DOHH2 (cell line): ENCODE results near the gene IFI44L.

Experiments used
- H3F3A ChIP-seq: fragments of 200-600 bp; sonication (generic), shearing (Covaris generic); 2 replicates; pipeline ENCODE4 v1.6.0; 2016; ENCODE audit warnings: antibody characterized with exemption, mild to moderate bottlenecking; ENCODE audit not compliant: control insufficient read depth, insufficient read depth
- H3K27ac ChIP-seq: fragments of 200-600 bp; sonication (generic); 2 replicates; pipeline ENCODE4 v1.5.1; 2014; ENCODE audit warnings: low read depth, mild to moderate bottlenecking, low read length, moderate library complexity
- H3K27me3 ChIP-seq: fragments of 200-600 bp; sonication (generic); 2 replicates; pipeline ENCODE4 v1.6.1; 2014; ENCODE audit warnings: mild to moderate bottlenecking, low read length, mixed read lengths; ENCODE audit not compliant: control insufficient read depth
- H3K36me3 ChIP-seq: fragments of 200-600 bp; sonication (generic); 2 replicates; pipeline ENCODE4 v1.6.1; 2014; ENCODE audit warnings: mild to moderate bottlenecking, low read length, moderate library complexity, mixed read lengths; ENCODE audit not compliant: control insufficient read depth
- H3K4me1 ChIP-seq: fragments of 200-600 bp; sonication (generic); 2 replicates; pipeline ENCODE4 v1.6.1; 2014; ENCODE audit warnings: mild to moderate bottlenecking, low read length, mixed read lengths; ENCODE audit not compliant: control insufficient read depth
- H3K4me2 ChIP-seq: fragments of 200-600 bp; sonication (generic); 2 replicates; pipeline ENCODE4 v1.6.0; 2014; ENCODE audit warnings: mild to moderate bottlenecking, low read length, moderate library complexity
- H3K4me3 ChIP-seq: fragments of 200-600 bp; sonication (generic); 2 replicates; pipeline ENCODE4 v1.5.1; 2014; ENCODE audit warnings: mild to moderate bottlenecking, low read length, mixed read lengths
- H3K79me2 ChIP-seq: fragments of 200-600 bp; sonication (generic); 2 replicates; pipeline ENCODE4 v1.6.1; 2014; ENCODE audit warnings: mild to moderate bottlenecking, low read length, mixed read lengths; ENCODE audit not compliant: control insufficient read depth
- H3K9me2 ChIP-seq: fragments of 200-600 bp; sonication (generic); replicated peaks from 2 replicates; pipeline ENCODE4 v1.6.1; 2014; ENCODE audit warnings: mild to moderate bottlenecking, low read length, mixed read lengths; ENCODE audit not compliant: control insufficient read depth
- H3K9me3 ChIP-seq: fragments of 200-600 bp; sonication (generic); 2 replicates; pipeline ENCODE4 v1.6.1; 2014; ENCODE audit warnings: antibody characterized with exemption, low read length, mixed read lengths; ENCODE audit not compliant: control insufficient read depth, insufficient read depth
- H4K20me1 ChIP-seq: fragments of 200-600 bp; sonication (generic); 2 replicates; pipeline ENCODE4 v1.6.0; 2014; ENCODE audit warnings: low read depth, mild to moderate bottlenecking, antibody characterized with exemption, low read length, moderate library complexity; ENCODE audit not compliant: control insufficient read depth, insufficient read depth
- CTCF ChIP-seq: fragments of 200-600 bp; sonication (generic); IDR thresholded peaks from one replicate; pipeline ENCODE4 v1.5.1; 2014; ENCODE audit warnings: antibody characterized with exemption, mild to moderate bottlenecking, low read depth, low read length; ENCODE audit not compliant: poor library complexity, severe bottlenecking
- EZH2phosphoT487 ChIP-seq: fragments of 200-600 bp; sonication (generic); IDR thresholded peaks from 2 replicates; pipeline ENCODE4 v1.6.1; 2017; ENCODE audit warnings: borderline replicate concordance, mild to moderate bottlenecking, antibody characterized with exemption, low read length, moderate library complexity, mixed read lengths

Gene IFI44L

GRCh38 chr1:78651241-78651640 lies 31.0 kb downstream of the IFI44L start:
- Histone ChIP-seq H3K36me3 (no peaks in the 10 kb centered on the region), H3F3A (no peaks in the 10 kb centered on the region), H3K9me3 (no peaks in the 10 kb centered on the region), H3K27me3 (no peaks in the 10 kb centered on the region), H3K4me3 (no peak overlapping the region), H3K4me1 (no peaks in the 10 kb centered on the region), H3K79me2 (no peaks in the 10 kb centered on the region), H3K4me2 (no peak overlapping the region), H4K20me1 (no peaks in the 10 kb centered on the region), H3K27ac (no peak overlapping the region), H3K9me2 (no peaks in the 10 kb centered on the region)
- TF ChIP-seq CTCF = no peak

DNA sequence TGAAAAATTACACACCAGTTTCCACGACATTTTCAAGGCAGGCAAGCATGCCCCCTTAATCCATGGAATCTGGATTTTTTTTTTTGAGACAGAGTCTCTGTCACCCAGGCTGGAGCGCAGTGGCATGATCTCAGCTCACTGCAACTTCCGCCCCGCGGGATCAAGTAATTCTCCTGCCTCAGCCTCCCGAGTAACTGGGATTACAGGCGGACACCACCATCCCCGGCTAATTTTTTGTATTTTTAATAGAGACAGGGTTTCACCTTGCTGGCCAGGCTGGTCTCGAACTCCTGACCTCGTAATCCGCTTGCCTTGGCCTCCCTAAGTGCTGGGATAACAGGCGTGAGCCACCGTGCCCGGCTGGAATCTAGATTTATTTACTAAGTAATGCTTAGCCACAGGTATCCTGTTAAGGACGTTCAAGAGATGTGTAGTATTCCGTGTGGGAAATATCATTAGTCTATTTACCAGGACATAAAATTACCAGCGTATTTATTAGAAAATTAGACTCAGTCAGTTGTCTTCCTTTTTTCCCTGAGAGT lies 31.8 kb downstream of the IFI44L start:
- Histone ChIP-seq H3K79me2 (no peaks in the 10 kb centered on the region), H3F3A (no peaks in the 10 kb centered on the region), H3K4me1 (no peaks in the 10 kb centered on the region), H4K20me1 (no peaks in the 10 kb centered on the region), H3K9me3 (no peaks in the 10 kb centered on the region), H3K4me3 (no peak overlapping the region), H3K27me3 (no peaks in the 10 kb centered on the region), H3K36me3 (no peaks in the 10 kb centered on the region), H3K27ac (no peak overlapping the region), H3K4me2 (no peak overlapping the region), H3K9me2 (no peaks in the 10 kb centered on the region)
- TF ChIP-seq EZH2phosphoT487 = no peak

- no peak for TF ChIP-seq CTCF
- TF ChIP-seq EZH2phosphoT487 = no peak
- Histone ChIP-seq H3K27me3 (no peaks in the 10 kb centered on the region), H3K4me2 (no peak overlapping the region), H4K20me1 (no peaks in the 10 kb centered on the region), H3K9me3 (no peaks in the 10 kb centered on the region), H3K79me2 (no peaks in the 10 kb centered on the region), H3K27ac (no peak overlapping the region), H3K36me3 (no peaks in the 10 kb centered on the region), H3F3A (no peaks in the 10 kb centered on the region), H3K4me1 (no peaks in the 10 kb centered on the region), H3K4me3 (no peak overlapping the region), H3K9me2 (no peaks in the 10 kb centered on the region)
Measured at GRCh38 chr1:78658901-78659300, 38.7 kb downstream of the IFI44L start.

GRCh38 chr1:78663923-78664322 lies 43.7 kb downstream of the IFI44L start:
- H3K27ac ChIP-seq = no peak overlapping the region
- no peaks in the 10 kb centered on the region for H3K9me2 ChIP-seq
- no peak overlapping the region for H3K4me3 ChIP-seq
- no peaks in the 10 kb centered on the region for H3F3A ChIP-seq
- no peaks in the 10 kb centered on the region for H3K9me3 ChIP-seq
- no peaks in the 10 kb centered on the region for H3K27me3 ChIP-seq
- TF ChIP-seq CTCF (no peak), EZH2phosphoT487 (no peak)
- no peaks in the 10 kb centered on the region for H3K36me3 ChIP-seq
- H3K4me2 ChIP-seq = no peak overlapping the region
- H3K4me1 ChIP-seq = no peaks in the 10 kb centered on the region
- no peaks in the 10 kb centered on the region for H4K20me1 ChIP-seq
- no peaks in the 10 kb centered on the region for H3K79me2 ChIP-seq
